HG02870 (cell line): Measurements from ENCODE around the gene PAF1.
"Not testable (repeated sequence)": the region's sequence is repeated elsewhere in the genome, so short reads cannot be mapped to it uniquely, and the experiment has no call there.

Source experiments
- ATAC-seq: cut with Tn5 transposase; IDR thresholded peaks from one replicate; pipeline ENCODE4 v1.9.1; 2021; ENCODE audit warnings: mild to moderate bottlenecking, moderate library complexity; ENCODE audit not compliant: unreplicated experiment

PAF1 gene

GRCh38 chr19:39384839-39385568, 5.9 kb downstream of the PAF1 start:
- no peak for ATAC-seq

GRCh38 chr19:39382991-39383828, 7.7 kb downstream of the PAF1 start:
- no peak for ATAC-seq

GRCh38 chr19:39381910-39382611, 8.8 kb downstream of the PAF1 start:
- no peak for ATAC-seq

- no peak for ATAC-seq
Measured at GRCh38 chr19:39380521-39381502, 10.1 kb downstream of the PAF1 start.

- ATAC-seq, result no peak
Measured at GRCh38 chr19:39379865-39380396, 11.0 kb downstream of the PAF1 start.

GRCh38 chr19:39379366-39379765, 11.5 kb downstream of the PAF1 start:
- ATAC-seq, result not testable (repeated sequence)

GRCh38 chr19:39377373-39378362, 13.2 kb downstream of the PAF1 start:
- ATAC-seq, result no peak

GRCh38 chr19:39375929-39376328, 15.0 kb downstream of the PAF1 start:
- no peak for ATAC-seq

- ATAC-seq, result no peak
Measured at GRCh38 chr19:39372941-39373340, 18.0 kb downstream of the PAF1 start.

- no peak for ATAC-seq
Measured at GRCh38 chr19:39372047-39372802, 18.7 kb downstream of the PAF1 start.

GRCh38 chr19:39370735-39371134, 20.2 kb downstream of the PAF1 start:
- no peak for ATAC-seq

GRCh38 chr19:39369200-39369599, 21.7 kb downstream of the PAF1 start:
- no peak for ATAC-seq

GRCh38 chr19:39365531-39365930, 25.4 kb downstream of the PAF1 start:
- ATAC-seq, result no peak

GRCh38 chr19:39363901-39364457, 26.9 kb downstream of the PAF1 start:
- ATAC-seq, result no peak

- no peak for ATAC-seq
Measured at GRCh38 chr19:39362682-39363657, 27.9 kb downstream of the PAF1 start.

- no peak for ATAC-seq
Measured at GRCh38 chr19:39360599-39360998, 30.3 kb downstream of the PAF1 start.

GRCh38 chr19:39359026-39359425, 31.9 kb downstream of the PAF1 start:
- no peak for ATAC-seq
